ENCODE measurements around the gene DCANP1.

DCANP1 gene

DNA sequence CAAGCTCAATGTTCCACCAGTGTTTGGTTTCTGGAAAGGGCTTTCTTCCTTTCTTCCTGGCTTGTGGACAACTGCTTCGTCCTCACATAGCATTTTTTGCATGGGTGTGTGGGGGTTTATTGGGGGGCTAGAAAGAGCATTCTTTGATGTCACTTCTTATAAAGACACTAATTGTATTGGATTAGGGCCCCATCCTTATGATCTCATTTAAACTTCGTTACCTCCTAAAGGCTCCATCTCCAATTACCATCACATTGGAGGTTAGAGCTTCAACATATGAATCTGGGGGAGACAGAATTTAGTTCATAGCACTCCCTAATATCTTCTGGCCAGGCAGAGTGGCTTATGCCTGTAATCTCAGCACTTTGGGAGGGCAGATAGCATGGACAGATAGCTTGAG is 42.1 kb downstream of the DCANP1 start:
- FAIRE-seq, result no peak

DNA sequence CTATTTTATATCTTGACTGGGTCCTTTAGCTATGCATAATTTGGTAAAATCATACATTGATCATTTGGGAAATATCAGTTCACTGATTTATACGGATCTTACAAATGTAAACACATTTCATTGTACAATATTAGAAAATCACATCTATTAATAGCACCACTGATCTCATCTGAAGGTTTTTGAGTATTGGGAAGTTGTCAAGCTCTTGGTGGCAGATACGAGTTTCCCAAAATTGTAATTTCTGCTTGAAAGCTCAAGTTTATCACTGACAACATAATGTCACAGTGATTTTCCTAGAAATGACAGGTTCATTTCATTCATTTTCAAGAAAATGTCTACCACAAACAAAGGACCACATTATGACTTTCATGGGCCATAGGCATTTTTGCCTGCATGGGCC is 45.1 kb downstream of the DCANP1 start:
- no peak for FAIRE-seq

DNA sequence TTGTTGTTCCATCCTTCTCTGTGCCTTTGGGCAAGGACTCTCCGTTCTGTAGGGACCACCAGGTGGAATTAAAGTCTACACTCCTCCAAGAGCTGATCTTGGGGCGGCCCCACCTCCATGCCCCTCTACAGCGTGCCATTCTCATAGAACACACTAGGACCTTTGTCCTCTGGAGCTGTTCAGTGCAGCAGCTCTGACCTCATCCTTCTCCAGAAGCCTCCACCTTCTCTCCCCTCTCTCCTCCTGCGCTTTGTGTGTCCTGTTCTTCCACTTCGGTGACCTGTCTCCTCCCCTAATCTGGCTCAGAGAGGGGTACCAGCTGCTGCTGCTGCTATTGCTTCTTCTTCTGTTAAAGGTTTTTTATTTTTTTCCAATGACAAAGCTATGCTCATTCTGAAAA is 46.3 kb downstream of the DCANP1 start:
- no peak for FAIRE-seq

DNA sequence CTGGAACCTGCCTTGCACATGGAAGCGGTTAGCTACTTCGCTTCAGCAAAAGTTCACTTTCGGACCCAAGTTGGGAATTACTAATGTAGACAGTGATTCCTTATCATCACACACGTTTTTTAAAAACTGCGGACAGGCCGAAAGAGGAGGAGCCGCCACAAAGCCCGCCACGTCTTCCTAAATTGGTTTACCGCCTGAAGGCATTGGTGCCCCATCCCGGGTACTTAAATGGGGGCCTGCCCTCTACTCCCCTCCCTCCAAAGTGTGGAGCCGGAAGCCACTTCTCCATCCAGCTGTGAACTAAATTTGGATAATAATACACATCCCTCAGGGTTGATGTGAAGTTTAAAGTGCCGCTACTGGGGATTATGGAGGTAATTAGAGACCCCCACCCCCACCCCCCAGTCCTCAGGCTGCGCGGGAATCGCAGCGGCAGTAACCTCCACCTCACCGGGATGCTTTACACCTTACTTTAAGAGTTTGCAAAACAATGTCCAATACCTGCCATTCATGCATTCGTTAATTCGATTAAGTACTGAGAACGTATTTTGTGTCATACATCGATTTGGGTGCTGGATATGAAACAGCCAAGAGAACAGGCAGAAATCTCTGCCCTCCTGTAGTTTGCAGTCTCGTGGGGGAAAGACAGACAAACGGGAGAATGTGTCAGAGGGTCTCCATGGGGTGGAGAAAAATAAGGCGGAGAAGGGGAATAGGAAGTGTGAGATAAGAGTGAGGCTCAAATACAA is 47.2 kb downstream of the DCANP1 start:
- no peak for FAIRE-seq

DNA sequence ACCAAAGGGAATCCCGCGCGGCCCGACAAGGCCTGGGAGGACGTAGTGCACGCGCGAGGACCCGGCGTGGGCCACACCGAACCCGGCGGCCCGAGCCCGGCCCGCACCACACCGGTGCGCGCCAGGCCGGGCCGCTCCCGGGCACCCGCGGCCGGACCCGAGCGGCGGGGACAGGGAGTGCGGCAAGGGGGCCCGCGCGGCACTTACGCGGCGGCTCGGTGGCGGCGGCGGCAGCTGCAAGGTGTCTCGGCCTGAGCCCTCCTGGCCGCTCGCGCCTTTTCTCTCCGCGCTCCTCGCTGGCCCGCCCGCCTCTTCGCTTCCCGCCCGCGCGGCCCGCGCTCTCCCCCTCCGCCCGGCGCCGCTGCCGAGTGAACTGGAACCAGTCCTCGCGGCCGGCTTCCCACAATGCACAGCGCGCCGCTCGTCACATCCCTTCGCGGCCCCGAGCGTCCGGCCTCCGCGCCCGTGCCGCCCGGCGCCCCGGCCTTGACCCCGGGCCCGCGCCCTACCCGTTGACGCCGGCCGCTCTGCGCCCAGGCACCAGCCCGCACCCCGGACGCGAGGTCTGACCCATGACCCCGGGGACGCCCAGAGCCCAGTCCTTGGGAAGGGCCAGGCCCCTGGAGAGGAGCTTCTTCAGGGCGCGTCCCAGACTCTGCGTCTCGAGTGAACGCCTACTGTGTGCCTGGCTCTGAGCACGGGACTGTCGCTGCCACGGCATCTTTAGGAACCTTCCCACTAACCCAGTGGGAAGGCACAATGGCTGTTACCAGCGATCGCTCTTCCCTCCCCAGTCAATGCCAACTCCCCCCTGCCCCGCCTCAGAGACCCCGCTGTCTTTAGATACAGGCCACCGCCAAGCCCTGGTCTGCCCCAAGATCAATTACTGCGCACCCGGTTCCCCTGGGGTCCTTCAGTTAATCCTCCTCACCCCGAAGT is 48.0 kb downstream of the DCANP1 start, which contains the start of gene MACROH2A1:
Gene MACROH2A1, minus strand, starts transcription at position 377 of the 939 bp plus-strand sequence. CDS start 10,138 bp downstream, outside the sequence.
- no peak for FAIRE-seq

DNA sequence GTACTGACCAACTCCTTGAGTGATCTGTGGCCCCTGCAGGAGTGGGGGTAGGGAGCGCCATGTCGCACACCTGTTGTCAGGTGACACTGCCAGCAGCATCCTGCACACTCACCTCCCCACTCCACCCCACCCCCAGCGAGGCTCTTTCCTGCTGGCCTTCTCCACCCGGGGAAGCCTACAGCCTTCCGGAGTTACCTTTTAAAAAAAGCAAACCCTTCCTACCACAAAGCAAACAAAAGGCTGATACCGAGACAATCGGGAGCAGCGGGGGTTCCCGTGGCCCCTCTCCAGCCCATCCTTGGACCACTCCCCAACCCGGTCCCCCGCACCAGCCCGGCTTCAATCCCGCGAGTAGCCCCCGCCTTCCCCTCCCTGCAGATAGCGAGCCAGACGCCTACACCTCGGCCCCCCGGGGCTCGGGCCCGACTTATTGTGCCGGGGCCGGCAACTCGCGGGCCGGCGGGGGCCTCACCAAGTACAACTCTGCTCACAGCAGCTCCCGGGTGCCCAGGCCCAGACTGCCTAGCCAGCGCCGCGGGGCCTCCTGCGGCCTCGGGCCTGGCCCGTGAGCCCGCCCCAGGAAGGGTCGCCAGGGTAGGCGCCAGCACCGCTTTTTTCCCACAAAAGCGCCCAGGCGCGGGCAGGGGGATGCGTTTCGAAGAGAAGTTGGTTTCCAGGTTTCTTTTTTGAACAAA is 48.8 kb downstream of the DCANP1 start:
- no peak for FAIRE-seq

DNA sequence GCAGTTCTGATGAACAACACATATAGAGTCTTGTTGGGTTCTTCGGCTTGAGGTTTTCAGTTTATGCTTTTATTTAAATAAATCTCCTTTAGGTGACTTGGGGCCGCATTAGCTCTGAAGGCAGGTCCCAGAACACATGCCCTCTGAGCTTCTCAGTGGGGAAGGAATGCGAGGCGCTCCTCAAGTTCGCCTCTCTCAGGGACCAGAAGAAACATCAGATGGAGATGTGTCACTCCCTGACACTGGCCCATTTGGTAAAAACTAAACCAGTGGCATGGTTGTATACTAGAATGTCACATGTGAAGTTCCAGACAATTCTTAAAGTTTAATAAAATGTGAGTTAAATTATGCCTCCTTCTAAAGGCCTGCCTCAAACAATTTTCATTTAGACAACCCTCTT is 50.1 kb downstream of the DCANP1 start:
- no peak for FAIRE-seq

DNA sequence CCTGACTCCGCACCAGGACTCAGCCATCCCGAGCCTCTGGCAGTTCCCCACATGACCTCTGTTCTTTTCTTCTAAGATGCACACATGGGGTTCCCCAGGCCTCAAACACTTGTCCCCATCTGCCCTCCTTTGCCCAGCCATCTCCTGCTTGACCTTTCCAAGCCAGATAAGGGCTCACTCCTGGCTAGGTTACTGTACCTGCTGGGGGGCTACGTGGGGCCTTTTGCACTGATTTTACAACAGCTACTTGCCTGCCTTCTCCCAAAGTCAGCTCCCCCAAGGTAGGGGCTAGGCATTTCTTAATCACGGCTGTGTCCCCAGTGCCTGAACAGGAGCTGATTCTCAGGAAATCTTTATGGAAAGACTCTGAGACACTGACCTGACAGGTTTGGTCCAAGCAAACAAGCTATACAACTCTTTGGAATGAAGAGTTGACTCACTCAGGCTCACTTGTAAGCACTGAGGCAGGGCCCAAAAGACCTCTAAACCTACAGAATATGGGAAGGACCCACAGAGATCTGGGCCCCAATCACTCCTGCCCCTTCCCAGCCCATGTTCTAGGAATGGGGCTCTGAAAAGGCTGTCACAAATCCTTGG is 50.6 kb downstream of the DCANP1 start:
- no peak for FAIRE-seq

DNA sequence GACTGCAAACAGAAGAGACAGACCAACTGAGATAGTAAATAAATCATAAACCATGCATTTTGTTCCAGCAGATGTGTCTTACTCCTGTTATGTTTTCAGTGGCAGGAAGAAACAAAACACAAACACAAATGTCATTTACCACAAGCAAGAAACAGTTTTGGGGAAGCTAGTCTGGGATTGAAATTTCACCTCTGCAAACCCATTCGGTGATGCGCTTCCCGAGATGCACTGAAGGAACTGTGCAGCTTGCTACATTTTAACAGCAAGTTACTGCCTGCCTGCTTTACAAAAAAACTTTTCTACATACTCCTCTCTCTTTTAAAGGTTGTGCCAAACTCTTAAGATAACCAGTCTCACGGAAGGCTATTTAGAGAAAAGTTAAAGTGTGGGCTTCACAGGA is 51.3 kb downstream of the DCANP1 start:
- FAIRE-seq, result no peak

DNA sequence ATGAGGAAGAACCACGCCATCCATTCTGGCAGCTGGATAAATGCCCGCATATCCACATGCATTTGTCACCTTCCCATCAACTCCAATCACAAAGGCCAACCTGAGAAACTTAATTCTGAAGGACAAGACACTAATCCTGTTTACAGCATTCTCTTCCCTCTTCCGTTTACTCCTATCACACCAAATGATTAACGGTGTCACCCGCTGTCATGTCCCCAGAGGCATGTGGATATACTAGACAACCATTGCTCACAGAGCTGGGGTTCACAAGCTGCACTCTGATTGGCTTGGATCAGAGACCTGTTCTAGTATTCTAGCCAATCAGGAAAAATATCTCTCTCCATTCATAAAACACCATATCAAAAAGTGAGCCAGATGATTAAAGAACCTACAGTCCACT is 51.7 kb downstream of the DCANP1 start:
- no peak for FAIRE-seq

Measured in islet of Langerhans (tissue), 1 donor.